Activated T-helper 1 cell treated with Interleukin-2 at 50 U/mL for 16 hours (primary cell): ENCODE results near the gene ANKS1A.
"Not testable (repeated sequence)": the region's sequence is repeated elsewhere in the genome, so short reads cannot be mapped to it uniquely, and the experiment has no call there.

ENCODE experiments used
- DNase-seq: peaks from one replicate; pipeline ENCODE4 v3.0.0-alpha.2; 2020; ENCODE audit warnings: low read depth

ANKS1A gene

GRCh38 chr6:34884073-34884472 is 5.0 kb upstream of the ANKS1A start:
- not testable (repeated sequence) for DNase-seq

- DNase-seq: no peak
Observed at GRCh38 chr6:34884996-34885395, 4.1 kb upstream of the ANKS1A start.

DNA sequence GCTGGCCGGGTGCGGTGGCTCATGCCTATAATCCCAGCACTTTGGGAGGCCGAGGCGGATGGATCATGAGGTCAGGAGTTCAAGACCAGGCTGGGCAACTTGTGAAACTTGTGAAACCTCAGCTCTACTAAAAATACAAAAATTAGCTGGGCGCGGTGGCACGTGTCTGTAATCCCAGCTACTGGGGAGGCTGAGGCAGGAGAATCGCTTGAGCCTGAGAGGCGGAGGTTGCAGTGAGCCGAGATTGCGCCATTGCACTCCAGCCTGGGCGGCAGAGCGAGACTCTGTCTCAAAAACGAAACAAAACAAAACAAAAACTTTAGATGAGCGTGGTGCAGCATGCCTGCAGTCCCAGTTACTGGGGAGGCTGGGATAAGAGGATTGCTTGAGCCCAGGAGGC is 3.2 kb upstream of the ANKS1A start:
- not testable (repeated sequence) for DNase-seq

GRCh38 chr6:34887753-34888513 is 1.1 kb upstream of the ANKS1A start, which contains the start of gene TAF11:
TSS of gene TAF11 (minus strand) at chr6:34888042. CDS start at chr6:34887957, 85 bp downstream.
- DNase-seq: peak; percentile 81

DNA sequence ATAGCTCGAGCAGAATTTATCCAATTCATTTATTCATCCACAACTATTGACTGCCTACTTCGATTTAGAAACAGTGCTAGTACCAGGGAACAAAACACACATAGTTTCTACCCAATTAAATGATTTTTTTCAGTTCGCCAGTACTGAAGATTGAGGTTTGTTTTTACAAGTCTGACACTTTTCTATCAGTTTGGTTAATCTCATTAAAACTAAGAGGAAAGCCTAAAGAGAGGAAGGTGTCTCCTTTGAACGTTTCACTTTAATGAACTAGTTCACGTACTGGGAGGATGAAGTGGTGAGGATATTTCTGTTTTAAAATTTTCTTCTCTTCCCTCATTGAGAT is 570 bp upstream of the ANKS1A start:
- DNase-seq: no peak

- no peak for DNase-seq
Observed at GRCh38 chr6:34890533-34890925, 1.5 kb downstream of the ANKS1A start.

GRCh38 chr6:34891296-34891695 is 2.2 kb downstream of the ANKS1A start:
- no peak for DNase-seq

GRCh38 chr6:34894693-34895092 is 5.6 kb downstream of the ANKS1A start:
- no peak for DNase-seq

DNA sequence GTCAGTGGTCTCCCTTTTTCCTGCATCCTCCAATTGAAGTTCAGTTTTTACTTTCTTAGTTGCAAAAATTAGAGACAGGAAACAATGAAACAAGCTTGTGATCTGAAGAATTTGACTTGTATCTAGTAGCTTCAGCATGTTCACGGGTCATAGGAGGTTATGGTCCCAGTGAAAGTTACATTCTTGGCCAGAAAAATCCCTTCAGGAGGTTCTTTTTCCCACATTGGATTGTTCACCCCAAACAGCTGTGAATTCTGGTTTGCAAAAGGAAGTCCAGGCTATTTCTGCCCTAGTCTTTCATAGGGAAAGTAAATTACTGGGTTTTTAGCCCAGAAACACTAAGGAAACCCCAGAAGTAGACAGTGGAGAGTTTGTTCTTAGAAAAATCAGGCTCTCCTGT is 8.1 kb downstream of the ANKS1A start:
- no peak for DNase-seq

GRCh38 chr6:34897716-34898115 is 8.7 kb downstream of the ANKS1A start:
- DNase-seq: no peak

GRCh38 chr6:34899748-34900147 is 10.7 kb downstream of the ANKS1A start:
- DNase-seq: not testable (repeated sequence)

- no peak for DNase-seq
Observed at GRCh38 chr6:34900321-34901031, 11.4 kb downstream of the ANKS1A start.

- no peak for DNase-seq
Observed at GRCh38 chr6:34901930-34902329, 12.9 kb downstream of the ANKS1A start.

GRCh38 chr6:34904990-34905613 is 16.0 kb downstream of the ANKS1A start:
- no peak for DNase-seq

DNA sequence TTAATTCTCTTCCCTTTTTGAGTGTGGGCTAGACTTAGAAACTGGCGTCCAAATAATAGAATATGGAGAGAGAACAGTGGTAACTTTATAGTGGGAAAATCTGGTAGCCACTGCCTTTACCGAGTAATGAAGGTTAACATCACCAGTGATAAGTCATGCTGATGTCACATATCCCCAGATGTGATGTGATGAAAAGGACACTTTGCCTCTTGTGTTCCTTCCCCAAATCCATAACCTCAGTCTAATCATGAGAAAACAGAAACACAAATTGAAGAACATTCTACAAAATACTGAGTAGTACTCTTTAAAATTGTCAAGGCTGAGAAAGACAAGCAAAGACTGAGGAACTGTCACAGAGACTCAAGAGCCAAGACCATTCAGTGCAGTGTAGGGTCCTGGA is 17.8 kb downstream of the ANKS1A start:
- no peak for DNase-seq

GRCh38 chr6:34908194-34908593 is 19.1 kb downstream of the ANKS1A start:
- no peak for DNase-seq

DNA sequence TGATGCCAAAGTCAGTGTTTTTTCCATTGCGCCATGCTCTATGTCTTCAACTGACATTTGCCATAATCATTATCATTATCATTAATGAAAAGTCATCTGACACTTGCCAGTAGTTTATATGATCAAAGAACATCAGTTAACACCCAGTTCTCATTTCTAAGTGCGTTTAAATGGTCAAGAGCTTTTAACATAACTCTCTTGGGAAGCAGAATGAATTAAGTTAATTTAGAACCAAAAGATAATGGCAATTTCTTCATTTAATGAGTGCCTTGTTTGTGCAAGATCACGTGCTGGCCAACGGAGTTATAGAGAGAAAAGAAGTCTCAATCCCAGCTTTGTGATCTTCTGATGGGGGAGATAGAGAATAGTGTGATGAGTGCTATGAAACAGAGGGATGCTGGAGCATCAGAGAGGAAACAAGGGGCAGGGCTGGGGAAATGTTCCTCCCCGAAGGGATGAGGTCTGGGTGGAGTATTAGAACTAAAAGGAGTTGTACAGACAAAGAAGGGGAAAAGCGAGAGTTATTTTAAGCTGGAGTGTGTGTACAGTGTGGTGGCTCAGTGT is 20.3 kb downstream of the ANKS1A start:
- DNase-seq: no peak

DNA sequence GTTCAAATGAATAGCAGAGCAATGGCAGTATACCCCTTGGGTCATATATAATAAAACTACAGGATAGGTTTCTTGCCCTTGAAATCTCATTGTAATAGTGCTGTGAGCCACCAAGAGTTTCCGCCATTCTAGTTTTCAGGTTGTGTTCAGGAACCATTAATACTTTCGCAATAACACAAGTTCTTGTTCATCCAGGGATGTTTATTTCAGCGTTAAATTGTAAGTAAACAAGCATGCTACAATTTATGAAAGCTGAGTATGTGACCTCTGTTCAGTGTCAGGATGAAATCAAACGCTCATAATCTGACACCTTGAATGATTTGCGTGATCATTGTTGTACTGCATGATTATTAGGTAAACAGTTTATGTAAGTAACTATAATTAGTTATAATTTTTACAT is 22.8 kb downstream of the ANKS1A start:
- DNase-seq: no peak

DNA sequence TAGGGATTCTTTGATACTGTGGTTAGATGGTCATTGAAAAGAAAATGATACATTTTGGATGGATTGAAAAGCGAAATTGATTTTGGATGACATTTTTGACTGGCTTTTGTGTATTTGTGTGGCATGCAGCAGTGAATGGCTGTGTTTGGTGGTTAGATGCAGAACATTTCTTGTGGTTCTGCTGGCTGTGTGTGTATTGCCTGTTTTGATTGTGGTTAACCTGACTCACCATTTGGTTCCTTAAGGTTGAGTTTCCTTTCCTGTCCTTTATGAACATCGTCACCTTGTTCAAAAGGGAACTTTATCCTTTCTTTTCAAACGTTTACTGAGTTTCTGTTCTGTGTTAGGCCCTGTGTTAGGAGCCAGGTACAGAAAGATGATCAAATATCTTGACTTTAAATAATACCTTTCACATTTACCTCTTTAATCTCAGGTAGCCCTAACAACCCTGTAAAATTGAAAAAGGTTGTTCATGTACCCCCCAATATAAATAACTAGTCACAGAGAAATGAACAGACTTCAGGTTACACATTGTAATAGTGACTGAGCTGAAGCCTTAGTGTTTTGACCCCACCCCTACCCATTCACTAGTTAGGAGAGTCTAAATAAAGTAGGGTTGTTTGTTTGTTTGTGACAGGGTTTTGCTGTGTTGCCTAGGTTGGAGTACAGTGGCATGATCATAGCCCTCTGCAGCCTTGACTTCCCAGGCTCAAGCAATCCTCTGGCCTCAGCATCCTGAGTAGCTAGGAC is 23.8 kb downstream of the ANKS1A start:
- no peak for DNase-seq

DNA sequence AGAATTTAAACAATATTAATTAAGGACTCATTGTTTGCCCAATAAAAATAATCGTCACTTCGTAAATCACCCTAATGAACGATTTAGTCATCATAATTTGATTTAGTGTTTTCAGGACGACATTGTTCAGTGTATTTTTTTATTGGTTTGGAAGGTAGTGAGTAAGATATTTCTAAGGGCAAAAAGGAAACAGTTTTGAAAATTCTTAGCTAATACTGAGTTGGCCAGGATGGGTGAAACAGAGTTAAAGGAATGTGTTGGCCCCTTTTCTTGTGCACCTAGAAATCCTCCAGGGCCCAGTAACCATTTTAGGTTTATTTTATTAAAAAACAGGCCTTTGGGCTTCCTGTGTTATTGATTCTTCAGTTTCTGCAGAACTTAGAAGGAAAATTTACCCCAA is 25.3 kb downstream of the ANKS1A start:
- DNase-seq: no peak

GRCh38 chr6:34916348-34916967 is 27.4 kb downstream of the ANKS1A start:
- DNase-seq: no peak
